ENCODE measurements around the gene GGNBP2.
A peak's percentile ranks its signal among the peaks of the same experiment; 100 is the strongest.
"Not testable (repeated sequence)": the region's sequence is repeated elsewhere in the genome, so short reads cannot be mapped to it uniquely, and the experiment has no call there.

Gene GGNBP2

GRCh38 chr17:36601303-36602029 is 56.7 kb downstream of the GGNBP2 start, which contains the start of gene MRM1:
Gene MRM1 (plus strand): TSS chr17:36601583. CDS start chr17:36601811, 228 bp downstream.
- H3K27me3 ChIP-seq (ENCODE audit: control insufficient read depth in 1 of 2, insufficient read depth in 1 of 2, low read length in 2 of 2), result no peaks in the 10 kb centered on the region
- H3K4me2 ChIP-seq (ENCODE audit: low read length, poor library complexity, severe bottlenecking), result peak within 1 kb of the TSS; percentile 67
- peak within 1 kb of the TSS; percentile 87 to 98 for H3K4me3 ChIP-seq (ENCODE audit: insufficient read depth in 1 of 2, low read depth in 1 of 2, low read length in 2 of 2)
- peak within 1 kb of the TSS; percentile 81 for H4K91ac ChIP-seq (ENCODE audit: low read length)
- peak within 1 kb of the TSS in 1 of 2 experiments; percentile 74 for H3K14ac ChIP-seq (ENCODE audit: low read length in 2 of 2)
- peak within 1 kb of the TSS; percentile 47 for H2AK5ac ChIP-seq (ENCODE audit: low read length, severe bottlenecking)
- no peaks in the 10 kb centered on the region for H3K9me3 ChIP-seq (ENCODE audit: control insufficient read depth, low read length)
- H2AFZ ChIP-seq (ENCODE audit: low read depth, low read length), result peak within 1 kb of the TSS; percentile 98
- H2BK12ac ChIP-seq (ENCODE audit: low read length in 2 of 2), result no peak within 1 kb of the TSS
- peak within 1 kb of the TSS; percentile 83 for H4K8ac ChIP-seq (ENCODE audit: low read length)
- peaks cover 14% of the 10 kb centered on the region for H3K4me1 ChIP-seq (ENCODE audit: control insufficient read depth, insufficient read depth, low read depth, low read length)
- WGBS, result under 1% methylated on average over 56 of the region's 60 CpGs
- H3K79me1 ChIP-seq (replicated peaks; ENCODE audit: low read length, poor library complexity, severe bottlenecking), result peaks cover 27% of the 10 kb centered on the region
- peak within 1 kb of the TSS in 1 of 2 experiments; percentile 57 for H3K23ac ChIP-seq (ENCODE audit: low read length in 2 of 2)
- H3K27ac ChIP-seq (ENCODE audit: low read length, poor library complexity, severe bottlenecking), result peak within 1 kb of the TSS; percentile 65
- H3K9ac ChIP-seq (ENCODE audit: low read length), result peak within 1 kb of the TSS; percentile 96
- peak within 1 kb of the TSS; percentile 20 to 80 for H3K4ac ChIP-seq (ENCODE audit: low read depth in 1 of 2, low read length in 2 of 2)
- H2BK15ac ChIP-seq (ENCODE audit: low read depth, poor library complexity, severe bottlenecking), result peak within 1 kb of the TSS; percentile 52
- peak within 1 kb of the TSS; percentile 0 for H2BK120ac ChIP-seq (ENCODE audit: low read depth, low read length)
- DNase-seq, result peak; percentile 92
- H3K18ac ChIP-seq (ENCODE audit: low read depth in 1 of 2, low read length in 2 of 2), result peak within 1 kb of the TSS; percentile 78 to 79
- peaks cover 7 to 25% of the 10 kb centered on the region in 2 experiments for H3K36me3 ChIP-seq (ENCODE audit: control insufficient read depth in 1 of 2, insufficient read depth in 2 of 2, low read depth in 1 of 2, low read length in 2 of 2)
- peak within 1 kb of the TSS; percentile 51 for H2BK5ac ChIP-seq (ENCODE audit: low read depth, low read length, poor library complexity, severe bottlenecking)

- Histone ChIP-seq H3K9me3 (ENCODE audit: control insufficient read depth, low read length) (no peaks in the 10 kb centered on the region), H3K4ac (ENCODE audit: low read depth in 1 of 2, low read length in 2 of 2) (peak overlapping the region in 1 of 2 experiments; percentile 33), H3K27ac (ENCODE audit: low read length, poor library complexity, severe bottlenecking) (no peak overlapping the region), H2BK15ac (ENCODE audit: low read depth, poor library complexity, severe bottlenecking) (no peak overlapping the region), H4K8ac (ENCODE audit: low read length) (peak overlapping the region; percentile 83), H3K14ac (ENCODE audit: low read length in 2 of 2) (peak overlapping the region in 1 of 2 experiments; percentile 36), H2AFZ (ENCODE audit: low read depth, low read length) (peak overlapping the region; percentile 98), H2BK5ac (ENCODE audit: low read depth, low read length, poor library complexity, severe bottlenecking) (no peak overlapping the region), H2AK5ac (ENCODE audit: low read length, severe bottlenecking) (no peak overlapping the region), H4K91ac (ENCODE audit: low read length) (no peak overlapping the region), H3K18ac (ENCODE audit: low read depth in 1 of 2, low read length in 2 of 2) (peak overlapping the region; percentile 14 to 55), H3K79me1 (replicated peaks; ENCODE audit: low read length, poor library complexity, severe bottlenecking) (peaks cover 28% of the 10 kb centered on the region), H3K4me1 (ENCODE audit: control insufficient read depth, insufficient read depth, low read depth, low read length) (peaks cover 14% of the 10 kb centered on the region), H2BK120ac (ENCODE audit: low read depth, low read length) (no peak overlapping the region), H3K36me3 (ENCODE audit: control insufficient read depth in 1 of 2, insufficient read depth in 2 of 2, low read depth in 1 of 2, low read length in 2 of 2) (peaks cover 0 to 25% of the 10 kb centered on the region in 2 experiments), H3K9ac (ENCODE audit: low read length) (peak overlapping the region; percentile 96), H3K27me3 (ENCODE audit: control insufficient read depth in 1 of 2, insufficient read depth in 1 of 2, low read length in 2 of 2) (no peaks in the 10 kb centered on the region), H3K23ac (ENCODE audit: low read length in 2 of 2) (no peak overlapping the region), H2BK12ac (ENCODE audit: low read length in 2 of 2) (no peak overlapping the region), H3K4me3 (ENCODE audit: insufficient read depth in 1 of 2, low read depth in 1 of 2, low read length in 2 of 2) (peak overlapping the region; percentile 87 to 98), H3K4me2 (ENCODE audit: low read length, poor library complexity, severe bottlenecking) (peak overlapping the region; percentile 67)
- no peak for DNase-seq
- 3% methylated on average over 38 of the region's 38 CpGs for WGBS
These were observed 57.5 kb downstream of the GGNBP2 start for GRCh38 chr17:36602030-36602748.

- peak overlapping the region; percentile 67 for H3K4me2 ChIP-seq (ENCODE audit: low read length, poor library complexity, severe bottlenecking)
- peaks cover 14% of the 10 kb centered on the region for H3K4me1 ChIP-seq (ENCODE audit: control insufficient read depth, insufficient read depth, low read depth, low read length)
- peaks cover 0 to 23% of the 10 kb centered on the region in 2 experiments for H3K36me3 ChIP-seq (ENCODE audit: control insufficient read depth in 1 of 2, insufficient read depth in 2 of 2, low read depth in 1 of 2, low read length in 2 of 2)
- H2BK15ac ChIP-seq (ENCODE audit: low read depth, poor library complexity, severe bottlenecking), result no peak overlapping the region
- H3K4me3 ChIP-seq (ENCODE audit: insufficient read depth in 1 of 2, low read depth in 1 of 2, low read length in 2 of 2), result peak overlapping the region; percentile 87 to 98
- no peak overlapping the region for H4K91ac ChIP-seq (ENCODE audit: low read length)
- H3K79me1 ChIP-seq (replicated peaks; ENCODE audit: low read length, poor library complexity, severe bottlenecking), result peaks cover 28% of the 10 kb centered on the region
- no peak overlapping the region for H4K8ac ChIP-seq (ENCODE audit: low read length)
- no peak overlapping the region for H2BK12ac ChIP-seq (ENCODE audit: low read length in 2 of 2)
- H3K27ac ChIP-seq (ENCODE audit: low read length, poor library complexity, severe bottlenecking), result no peak overlapping the region
- no peak overlapping the region for H2AFZ ChIP-seq (ENCODE audit: low read depth, low read length)
- H3K9ac ChIP-seq (ENCODE audit: low read length), result peak overlapping the region; percentile 96
- no peak overlapping the region for H3K4ac ChIP-seq (ENCODE audit: low read depth in 1 of 2, low read length in 2 of 2)
- H3K9me3 ChIP-seq (ENCODE audit: control insufficient read depth, low read length), result no peaks in the 10 kb centered on the region
- no peak overlapping the region for H2BK5ac ChIP-seq (ENCODE audit: low read depth, low read length, poor library complexity, severe bottlenecking)
- H3K18ac ChIP-seq (ENCODE audit: low read depth in 1 of 2, low read length in 2 of 2), result no peak overlapping the region
- H2BK120ac ChIP-seq (ENCODE audit: low read depth, low read length), result no peak overlapping the region
- peak; percentile 80 for DNase-seq
- no peak overlapping the region for H3K14ac ChIP-seq (ENCODE audit: low read length in 2 of 2)
- H3K27me3 ChIP-seq (ENCODE audit: control insufficient read depth in 1 of 2, insufficient read depth in 1 of 2, low read length in 2 of 2), result no peaks in the 10 kb centered on the region
- WGBS, result 0% methylated on average over 4 of the region's 5 CpGs
- no peak overlapping the region for H2AK5ac ChIP-seq (ENCODE audit: low read length, severe bottlenecking)
- no peak overlapping the region for H3K23ac ChIP-seq (ENCODE audit: low read length in 2 of 2)
These were observed 58.2 kb downstream of the GGNBP2 start for GRCh38 chr17:36602924-36603384.

GRCh38 chr17:36605028-36605427 is 60.3 kb downstream of the GGNBP2 start:
- H3K36me3 ChIP-seq (ENCODE audit: control insufficient read depth in 1 of 2, insufficient read depth in 2 of 2, low read depth in 1 of 2, low read length in 2 of 2); H3K4ac ChIP-seq (ENCODE audit: low read depth in 1 of 2, low read length in 2 of 2); H4K91ac ChIP-seq (ENCODE audit: low read length); H4K8ac ChIP-seq (ENCODE audit: low read length); H3K9ac ChIP-seq (ENCODE audit: low read length); H3K18ac ChIP-seq (ENCODE audit: low read depth in 1 of 2, low read length in 2 of 2); H3K27me3 ChIP-seq (ENCODE audit: control insufficient read depth in 1 of 2, insufficient read depth in 1 of 2, low read length in 2 of 2); H3K9me3 ChIP-seq (ENCODE audit: control insufficient read depth, low read length); H3K27ac ChIP-seq (ENCODE audit: low read length, poor library complexity, severe bottlenecking); H2BK15ac ChIP-seq (ENCODE audit: low read depth, poor library complexity, severe bottlenecking); H2AK5ac ChIP-seq (ENCODE audit: low read length, severe bottlenecking); H2AFZ ChIP-seq (ENCODE audit: low read depth, low read length); H3K4me2 ChIP-seq (ENCODE audit: low read length, poor library complexity, severe bottlenecking); H3K14ac ChIP-seq (ENCODE audit: low read length in 2 of 2); H2BK5ac ChIP-seq (ENCODE audit: low read depth, low read length, poor library complexity, severe bottlenecking); H3K4me3 ChIP-seq (ENCODE audit: insufficient read depth in 1 of 2, low read depth in 1 of 2, low read length in 2 of 2); H2BK12ac ChIP-seq (ENCODE audit: low read length in 2 of 2); H2BK120ac ChIP-seq (ENCODE audit: low read depth, low read length); H3K23ac ChIP-seq (ENCODE audit: low read length in 2 of 2); DNase-seq: not testable (repeated sequence)
- Histone ChIP-seq H3K79me1 (replicated peaks; ENCODE audit: low read length, poor library complexity, severe bottlenecking) (peaks cover 31% of the 10 kb centered on the region), H3K4me1 (ENCODE audit: control insufficient read depth, insufficient read depth, low read depth, low read length) (peaks cover 22% of the 10 kb centered on the region)
- 100% methylated on average over 4 of the region's 5 CpGs for WGBS

Data from mesenchymal stem cell (in vitro differentiated cells and primary cell).